Activated T-cell treated with anti-CD3 and anti-CD28 coated beads for 24 hours (primary cell): ENCODE results near the gene KLHL22.
"Not testable (repeated sequence)": the region's sequence is repeated elsewhere in the genome, so short reads cannot be mapped to it uniquely, and the experiment has no call there.

Experiments used
- DNase-seq: peaks from one replicate; pipeline ENCODE4 v3.0.0-alpha.2; 2020; ENCODE audit warnings: low read depth

The KLHL22 gene

DNA sequence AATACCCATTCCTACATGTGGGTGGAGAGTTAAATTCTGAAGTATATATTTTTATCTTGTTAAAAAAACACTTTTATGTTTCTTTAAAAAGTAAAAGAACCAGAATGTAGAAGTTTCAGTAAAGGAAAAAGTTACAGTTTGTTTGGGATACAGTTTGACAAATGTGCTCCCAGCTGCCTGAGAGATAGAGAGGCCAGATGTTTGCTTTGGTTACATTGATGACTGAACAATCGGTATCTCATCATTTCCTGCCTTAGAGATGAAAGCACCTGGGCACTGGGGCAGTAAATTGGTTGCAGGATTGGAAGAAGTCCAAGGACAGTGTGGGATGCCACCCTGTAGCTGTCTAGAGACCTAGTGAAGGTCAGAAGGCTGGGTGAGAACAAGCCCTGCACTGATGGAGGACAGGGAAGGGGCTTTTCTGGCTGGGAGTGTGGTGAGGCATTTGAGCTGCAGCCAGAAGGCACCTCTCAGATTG lies 28.4 kb upstream of the KLHL22 start:
- no peak for DNase-seq

DNA sequence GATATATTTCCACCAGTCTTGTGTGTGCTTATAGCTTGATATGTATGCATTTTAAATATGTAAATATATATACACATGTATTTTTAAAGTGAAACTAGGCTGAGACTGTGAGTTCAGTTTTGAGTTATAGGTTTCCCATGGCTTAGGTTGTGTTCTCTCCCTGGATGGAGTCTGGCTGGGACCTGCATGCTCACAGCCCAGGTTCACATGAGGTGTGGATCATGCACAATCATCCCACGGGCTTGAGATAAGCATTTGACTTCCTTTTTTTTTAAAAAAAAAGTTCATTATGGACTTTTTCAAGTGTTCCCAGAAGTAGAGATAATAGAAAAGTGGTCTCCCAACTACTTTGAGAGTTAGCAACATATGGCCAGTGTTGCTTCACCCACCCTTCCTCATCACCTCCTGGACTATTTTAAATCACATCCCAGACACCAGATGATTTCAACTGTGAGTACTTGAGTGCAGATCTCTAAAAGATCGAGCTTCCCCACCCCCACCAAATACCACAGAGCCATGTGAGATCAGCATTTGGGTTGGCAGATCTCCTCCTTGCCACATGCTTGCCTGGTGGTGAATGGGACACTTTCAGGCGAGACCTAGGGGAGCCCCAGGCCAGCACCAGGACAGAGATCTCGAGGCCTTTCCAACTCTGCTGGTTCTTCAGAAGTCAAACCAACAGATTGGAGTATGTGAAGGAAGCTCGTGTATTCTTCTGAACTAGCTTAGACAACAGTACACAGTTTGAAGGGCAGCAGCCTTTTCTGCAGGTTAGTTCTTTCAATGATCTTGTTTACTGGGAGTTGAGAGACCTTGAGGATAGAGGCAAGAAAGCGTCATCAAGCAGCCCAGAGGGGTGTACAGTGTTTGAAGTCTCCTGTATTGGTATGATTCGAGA lies 27.7 kb upstream of the KLHL22 start:
- DNase-seq, result no peak

DNA sequence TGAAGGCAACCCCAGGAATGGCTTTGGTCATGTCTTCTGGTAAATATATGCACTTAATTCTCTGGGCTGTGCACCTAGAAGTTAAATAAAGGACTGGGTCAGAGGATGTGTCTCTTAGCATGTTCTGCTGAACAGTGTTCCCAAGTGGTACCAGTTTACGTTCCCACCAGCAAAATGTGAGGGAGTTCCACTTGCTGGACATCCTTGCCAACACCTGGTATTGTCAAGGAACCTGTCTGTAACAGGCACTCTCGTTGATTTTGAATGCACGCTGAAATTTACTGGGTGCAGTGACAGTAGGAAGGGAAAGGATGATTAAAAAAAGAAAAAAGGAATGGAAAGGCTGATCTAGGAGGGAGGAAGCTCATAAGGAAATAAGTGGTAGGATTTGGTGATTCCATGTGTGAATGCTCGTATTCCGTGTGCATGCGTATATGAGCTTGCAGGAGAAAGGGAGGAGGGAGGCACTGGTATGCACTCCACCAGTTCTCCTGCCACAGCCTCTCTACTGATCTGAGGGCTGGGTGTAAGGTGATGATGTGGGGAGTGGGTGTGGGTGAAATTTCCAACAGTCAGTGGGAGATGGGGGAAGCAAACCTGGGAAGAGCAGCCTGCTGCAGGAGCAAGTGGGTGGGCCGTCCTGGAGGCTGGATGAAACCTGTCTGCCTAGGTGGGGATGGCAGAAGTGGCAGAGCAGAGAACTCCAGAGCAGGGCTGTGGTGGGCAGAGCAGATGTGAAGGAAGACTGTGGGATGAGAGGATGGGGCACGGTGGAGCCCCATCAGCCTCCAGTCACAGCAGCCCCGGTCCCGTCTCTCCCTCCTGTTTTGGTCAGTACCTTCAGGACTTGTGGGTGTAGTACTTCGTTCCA lies 26.8 kb upstream of the KLHL22 start:
- DNase-seq, result no peak

DNA sequence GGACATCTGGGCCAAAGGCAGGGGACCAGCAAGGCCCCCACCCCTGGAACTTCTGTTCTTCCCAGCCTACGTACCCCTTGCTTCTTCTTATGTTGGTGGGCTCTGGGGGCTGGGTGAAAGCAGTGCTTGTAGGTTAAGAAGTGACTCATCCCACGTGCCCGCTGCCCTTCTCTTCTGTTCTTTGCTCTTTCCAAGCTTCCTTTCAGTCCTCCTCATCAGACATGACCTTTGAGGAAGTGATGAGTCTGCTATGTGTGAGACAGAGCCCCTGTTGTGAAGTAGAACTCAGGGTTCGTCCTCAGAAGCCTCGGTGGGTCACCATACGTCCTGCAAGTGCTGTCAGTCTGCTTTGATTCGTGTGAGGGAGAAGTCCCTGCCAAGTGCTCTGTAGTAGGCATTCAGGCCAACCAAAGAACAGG lies 24.5 kb upstream of the KLHL22 start:
- DNase-seq, result no peak

DNA sequence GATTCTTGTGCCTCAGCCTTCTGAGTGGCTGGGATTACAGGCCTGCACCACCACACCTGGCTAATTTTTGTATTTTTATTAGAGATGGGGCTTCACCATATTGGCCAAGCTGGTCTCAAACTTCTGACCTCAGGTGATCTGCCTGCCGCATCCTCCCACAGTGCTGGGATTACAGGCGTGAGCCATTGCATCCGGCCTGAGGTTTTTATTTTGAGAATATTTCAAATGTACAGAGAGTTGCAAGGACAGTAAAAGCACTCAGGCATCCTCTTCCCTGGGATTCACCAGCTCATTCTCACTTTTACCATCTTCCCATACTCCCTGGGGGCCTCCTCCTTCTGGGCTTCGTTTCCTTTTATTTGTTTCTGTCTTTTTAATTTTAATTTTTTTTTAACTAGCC lies 24.0 kb upstream of the KLHL22 start:
- no peak for DNase-seq

DNA sequence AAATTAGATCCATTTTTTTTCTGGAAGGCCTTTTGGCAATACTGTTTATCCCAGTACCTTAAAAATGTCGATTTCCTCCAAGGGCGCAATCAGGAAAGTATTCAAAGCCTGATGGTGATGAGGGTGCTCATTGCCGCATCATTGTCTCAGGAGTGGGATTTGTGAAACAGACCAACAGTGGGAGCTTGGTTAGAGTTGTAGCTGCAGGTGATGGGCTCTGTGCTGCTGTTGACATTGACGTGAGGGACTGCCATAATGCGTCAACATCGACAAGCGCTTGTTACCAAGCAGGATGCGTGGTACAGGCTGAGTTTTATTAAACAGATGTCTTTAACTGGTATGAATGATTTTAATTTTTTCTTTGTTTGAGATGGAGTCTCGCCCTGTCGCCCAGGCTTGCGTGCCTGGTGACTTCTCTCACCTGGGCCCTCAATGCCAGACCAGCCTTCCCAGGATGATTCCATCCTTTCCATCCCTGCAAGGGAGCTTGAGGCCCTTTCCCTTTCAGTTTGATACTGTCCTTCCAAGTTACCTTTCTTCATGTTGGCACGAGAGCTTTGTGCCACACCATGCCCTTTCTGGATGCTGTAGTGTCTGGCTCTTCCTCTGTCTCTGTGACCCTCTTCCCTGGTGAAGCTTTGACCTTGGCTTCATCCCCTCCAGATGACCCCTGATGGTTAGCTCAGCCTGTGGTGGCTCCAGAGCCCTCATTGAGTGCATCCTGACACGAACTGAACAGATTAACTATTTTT lies 22.4 kb upstream of the KLHL22 start:
- DNase-seq, result no peak

DNA sequence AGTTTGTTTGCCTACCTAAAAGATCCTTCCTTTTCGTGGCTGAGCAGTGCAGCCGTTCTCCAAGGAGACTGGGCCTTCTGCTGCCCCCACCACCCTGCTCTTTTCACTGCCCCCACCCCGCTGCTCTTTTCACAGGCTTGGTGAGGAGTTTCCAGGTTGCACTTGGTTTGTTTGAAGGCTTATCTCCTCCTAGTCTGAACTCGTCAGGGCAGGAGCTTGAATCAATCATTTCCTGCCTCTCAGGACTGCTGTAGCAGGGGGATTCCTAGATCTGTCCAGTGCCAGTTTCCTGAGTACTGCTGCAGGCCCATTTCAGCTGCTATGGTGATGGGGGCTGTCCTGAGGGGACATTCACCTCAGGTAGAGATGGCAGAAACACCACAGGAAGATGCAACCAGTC lies 21.8 kb upstream of the KLHL22 start:
- DNase-seq, result no peak

DNA sequence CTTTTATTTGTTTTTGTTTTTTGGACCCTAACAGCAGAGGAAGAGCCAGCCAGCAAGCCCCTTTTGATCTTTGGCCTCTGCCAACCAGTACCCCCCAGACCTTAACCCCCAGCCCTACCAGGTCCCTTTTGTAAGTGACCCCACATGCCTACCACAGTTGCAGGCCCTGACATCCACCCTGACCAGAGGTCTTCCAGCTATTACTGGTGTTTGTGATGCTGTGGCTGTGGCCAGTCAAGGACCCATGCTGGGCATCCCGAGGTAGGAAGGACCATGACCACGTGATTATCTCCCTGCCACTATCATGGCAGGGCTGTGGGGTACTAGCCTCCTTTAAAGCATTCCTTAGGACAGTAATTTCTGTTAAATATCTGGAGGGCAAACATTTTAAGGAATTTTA lies 20.8 kb upstream of the KLHL22 start:
- no peak for DNase-seq

DNA sequence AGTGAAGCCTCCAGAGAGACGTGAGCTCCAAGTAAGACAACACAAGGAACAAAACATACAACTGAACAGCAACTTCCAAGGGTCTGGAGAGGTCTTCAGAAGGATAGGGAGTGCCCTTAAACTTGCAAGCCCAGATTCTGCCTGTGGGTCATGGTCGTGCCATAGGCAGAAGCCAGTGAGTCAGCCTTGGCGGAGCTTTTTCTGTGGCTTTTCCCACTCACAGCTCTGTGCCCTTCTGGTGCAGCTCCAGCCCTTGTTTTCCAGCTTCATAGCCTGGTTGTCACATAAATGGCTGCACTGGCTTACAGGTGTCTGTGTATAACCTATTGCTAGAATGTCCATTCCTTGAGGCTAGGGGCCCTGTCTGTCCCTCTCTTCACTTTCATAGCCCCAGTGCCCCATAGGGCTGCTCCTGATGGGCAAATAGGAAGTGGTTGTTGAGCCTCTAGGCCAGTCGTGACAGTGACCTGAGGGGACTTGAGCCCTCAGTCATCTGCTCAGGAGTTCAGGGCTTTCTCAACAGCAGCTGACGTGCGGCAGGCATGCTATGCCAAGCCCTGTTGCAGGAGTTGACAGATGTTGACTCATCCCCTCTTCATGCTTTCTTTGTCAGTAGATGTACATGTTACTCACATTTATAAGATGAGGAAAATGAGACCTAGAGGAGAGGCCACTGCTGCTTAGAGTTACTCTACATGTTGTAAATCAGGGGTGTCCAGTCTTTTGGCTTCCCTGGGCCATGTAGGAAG lies 19.2 kb upstream of the KLHL22 start:
- DNase-seq, result no peak

DNA sequence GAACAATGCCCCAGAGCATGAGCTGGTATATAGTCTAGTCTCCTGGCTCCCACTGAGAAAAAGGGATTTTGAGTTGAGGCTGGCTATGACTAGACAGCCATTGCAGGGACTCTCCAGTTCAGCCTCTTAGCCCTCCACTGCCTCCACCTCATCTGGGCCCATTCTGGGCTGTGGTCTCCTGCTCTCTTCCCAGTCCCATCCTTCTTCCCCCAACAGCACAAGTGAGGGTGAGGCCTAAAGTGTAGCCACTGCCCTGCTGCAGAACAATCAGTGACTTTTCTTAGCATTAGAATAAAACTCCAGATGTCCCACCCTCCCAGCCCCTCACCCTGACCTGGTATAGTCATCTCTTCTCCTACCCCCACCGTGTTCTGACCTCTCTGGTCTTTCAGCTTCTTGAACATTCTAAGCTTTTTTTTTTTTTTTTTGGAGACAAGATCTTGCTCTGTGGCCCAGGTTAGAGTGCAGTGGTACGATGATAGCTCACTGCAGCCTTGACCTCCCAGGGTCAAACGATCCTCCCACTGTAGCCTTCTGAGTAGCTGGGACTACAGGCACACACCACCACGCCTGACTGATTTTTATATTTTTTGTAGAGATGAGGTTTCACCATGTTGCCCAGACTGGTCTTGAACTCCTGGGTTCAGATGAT lies 16.1 kb upstream of the KLHL22 start:
- DNase-seq, result no peak

DNA sequence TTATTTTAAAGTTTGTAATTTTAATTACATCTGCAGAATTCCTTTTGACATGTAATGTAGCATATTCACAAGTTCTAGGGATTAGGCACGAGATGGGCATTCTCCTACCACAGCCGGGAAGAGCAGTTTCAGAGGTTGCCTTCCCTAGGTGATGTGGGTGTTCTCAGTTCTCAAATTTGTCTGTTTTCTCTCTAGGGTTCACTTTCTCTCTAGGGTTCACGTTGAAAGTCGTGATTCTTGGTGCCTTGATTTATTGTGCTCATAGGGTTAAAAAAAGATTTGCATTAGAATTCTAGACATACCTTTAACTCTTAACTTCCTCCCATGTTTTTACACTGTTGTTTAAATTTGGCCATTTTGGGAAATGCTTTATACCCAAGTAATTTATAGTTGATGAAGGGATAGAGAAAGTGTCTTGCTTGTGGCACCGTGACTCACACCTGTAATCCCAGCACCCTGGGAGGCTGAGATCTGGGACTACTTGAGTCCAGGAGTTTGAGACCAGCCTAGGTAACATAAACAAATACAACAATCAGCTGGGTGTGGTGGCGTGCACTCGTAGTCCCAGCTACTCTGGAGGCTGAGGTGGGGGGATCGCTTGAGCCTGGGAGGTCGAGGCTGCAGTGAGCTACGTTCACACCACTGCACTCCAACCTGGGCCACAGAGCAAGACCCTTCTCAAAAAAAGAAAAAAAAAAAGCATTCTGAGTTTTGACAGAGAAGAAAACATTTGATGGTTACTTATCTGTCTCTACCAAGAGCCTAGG lies 15.4 kb upstream of the KLHL22 start:
- DNase-seq, result no peak

DNA sequence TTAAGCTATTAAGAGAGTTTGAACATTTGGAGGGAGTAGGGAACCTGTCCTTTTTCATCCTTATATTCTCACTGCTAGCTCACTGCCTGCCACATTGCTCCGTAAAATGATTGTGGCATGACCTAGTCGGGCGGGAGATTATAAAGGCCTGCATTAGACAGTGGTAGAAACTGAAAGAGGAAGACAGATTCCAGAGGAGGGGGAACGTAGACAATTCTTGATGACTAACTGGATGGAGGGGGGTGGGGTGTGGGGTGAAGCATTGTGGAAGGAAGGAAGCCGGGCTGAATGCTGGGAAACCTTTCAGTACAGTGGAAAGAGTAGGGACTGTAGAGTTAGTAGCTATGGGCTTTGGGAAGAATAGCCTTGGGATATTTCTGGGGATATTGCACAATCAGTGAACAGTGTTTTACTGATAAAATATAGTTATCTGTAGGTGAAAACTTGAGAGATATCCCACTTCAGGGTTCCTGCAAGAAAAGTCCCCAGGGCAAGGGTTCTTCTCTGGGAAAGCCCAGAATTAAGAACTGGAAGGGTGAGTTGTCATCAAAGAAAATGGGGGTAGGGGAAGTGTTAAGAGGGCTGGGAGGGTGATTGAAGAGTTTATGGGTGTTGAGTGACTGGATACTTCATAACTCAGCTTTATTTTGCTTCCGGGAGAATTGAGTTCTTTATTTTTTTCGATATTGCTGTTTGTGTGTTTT lies 13.9 kb upstream of the KLHL22 start:
- peak; percentile 58 for DNase-seq

DNA sequence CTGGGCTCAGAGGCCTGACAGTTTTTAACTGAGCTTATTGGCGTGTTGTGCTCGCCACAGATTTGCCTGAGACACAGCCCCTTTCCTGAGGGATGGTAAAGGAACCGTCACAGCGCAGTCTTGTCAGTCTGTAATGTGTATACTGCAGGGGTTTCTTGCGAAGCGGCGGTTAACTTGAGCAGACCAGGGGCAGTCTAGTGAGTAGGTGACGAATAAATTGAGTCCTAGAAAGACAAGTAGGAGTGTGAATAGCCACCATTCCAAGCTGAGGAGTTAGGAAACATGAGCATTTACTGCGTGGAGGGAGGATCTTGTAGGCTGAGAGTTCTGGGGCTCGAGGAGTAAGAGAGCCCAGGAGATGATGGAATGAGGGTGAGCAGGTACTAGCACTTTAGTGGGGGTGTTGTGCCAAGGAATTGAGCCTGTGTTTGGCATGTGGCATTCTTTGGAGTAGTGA lies 13.2 kb upstream of the KLHL22 start:
- no peak for DNase-seq

DNA sequence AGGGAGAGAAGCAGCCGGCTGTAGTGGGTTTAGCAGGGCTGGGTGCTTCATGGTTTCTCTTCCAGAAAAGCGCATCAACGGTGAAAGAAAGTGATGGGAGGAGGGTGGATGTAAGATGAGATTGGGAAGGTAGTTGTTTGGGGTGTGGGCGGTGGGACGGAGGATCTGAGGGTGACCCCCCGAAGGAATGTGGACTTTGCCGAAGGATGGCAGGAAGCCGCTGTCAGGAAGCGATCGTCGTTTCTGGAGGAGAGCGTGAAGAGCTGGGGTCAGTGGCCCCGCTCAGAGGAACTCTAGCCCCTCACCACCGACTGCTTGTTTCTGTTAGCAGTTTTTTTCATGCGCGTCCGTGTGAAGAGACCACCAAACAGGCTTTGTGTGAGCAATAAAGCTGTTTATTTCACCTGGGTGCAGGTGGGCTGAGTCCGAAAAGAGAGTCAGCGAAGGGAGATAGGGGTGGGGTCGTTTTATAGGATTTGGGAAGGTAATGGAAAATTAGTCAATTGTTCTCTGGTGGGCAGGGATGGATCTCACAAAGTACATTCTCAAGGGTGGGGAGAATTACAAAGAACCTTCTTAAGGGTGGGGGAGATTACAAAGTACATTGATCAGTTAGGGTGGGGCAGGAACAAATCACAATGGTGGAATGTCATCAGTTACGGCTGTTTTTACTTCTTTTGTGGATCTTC lies 12.6 kb upstream of the KLHL22 start:
- DNase-seq, result not testable (repeated sequence)

DNA sequence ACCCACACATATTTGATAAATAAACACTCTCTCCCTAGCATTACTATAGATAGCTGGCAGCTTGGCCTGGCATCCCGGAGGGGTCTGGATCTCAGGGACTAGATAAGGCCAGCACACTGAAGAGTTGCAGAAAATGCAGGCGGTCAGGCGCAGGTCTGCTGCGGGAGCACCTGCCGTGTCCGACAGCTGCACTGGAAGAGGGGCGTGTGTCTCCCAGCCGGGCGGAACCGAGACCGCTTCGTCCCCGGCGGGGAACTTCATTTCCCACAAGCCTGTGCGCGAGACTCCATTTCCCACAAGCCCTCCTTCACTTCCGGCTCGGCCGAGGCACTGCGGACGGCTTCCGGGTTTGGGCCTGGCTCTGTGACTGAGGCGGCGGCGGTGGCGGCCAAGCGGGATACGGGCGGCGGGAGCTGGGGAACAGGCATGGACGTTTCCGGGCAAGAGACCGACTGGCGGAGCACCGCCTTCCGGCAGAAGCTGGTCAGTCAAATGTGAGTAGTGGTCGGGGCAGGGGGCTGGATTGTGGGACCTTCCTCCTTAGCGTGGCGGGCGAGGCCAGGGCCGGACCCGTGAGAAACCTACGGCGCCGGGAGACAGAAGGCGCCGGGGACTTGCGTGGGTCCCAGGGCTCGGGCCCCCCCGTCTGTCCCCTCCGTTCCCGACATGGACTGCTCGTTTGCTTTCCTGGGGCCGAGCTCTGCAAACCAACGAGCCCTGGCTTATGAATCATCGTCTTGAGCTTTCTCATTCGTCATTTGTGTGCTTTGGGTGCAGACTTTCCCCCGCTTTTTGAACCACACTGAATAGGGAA lies 11.9 kb upstream of the KLHL22 start, which contains the start of gene MED15:
TSS of gene MED15 (plus strand) at position 358 of the 814 bp plus-strand sequence. CDS start at position 427, 69 bp downstream.
- peak; percentile 84 for DNase-seq

DNA sequence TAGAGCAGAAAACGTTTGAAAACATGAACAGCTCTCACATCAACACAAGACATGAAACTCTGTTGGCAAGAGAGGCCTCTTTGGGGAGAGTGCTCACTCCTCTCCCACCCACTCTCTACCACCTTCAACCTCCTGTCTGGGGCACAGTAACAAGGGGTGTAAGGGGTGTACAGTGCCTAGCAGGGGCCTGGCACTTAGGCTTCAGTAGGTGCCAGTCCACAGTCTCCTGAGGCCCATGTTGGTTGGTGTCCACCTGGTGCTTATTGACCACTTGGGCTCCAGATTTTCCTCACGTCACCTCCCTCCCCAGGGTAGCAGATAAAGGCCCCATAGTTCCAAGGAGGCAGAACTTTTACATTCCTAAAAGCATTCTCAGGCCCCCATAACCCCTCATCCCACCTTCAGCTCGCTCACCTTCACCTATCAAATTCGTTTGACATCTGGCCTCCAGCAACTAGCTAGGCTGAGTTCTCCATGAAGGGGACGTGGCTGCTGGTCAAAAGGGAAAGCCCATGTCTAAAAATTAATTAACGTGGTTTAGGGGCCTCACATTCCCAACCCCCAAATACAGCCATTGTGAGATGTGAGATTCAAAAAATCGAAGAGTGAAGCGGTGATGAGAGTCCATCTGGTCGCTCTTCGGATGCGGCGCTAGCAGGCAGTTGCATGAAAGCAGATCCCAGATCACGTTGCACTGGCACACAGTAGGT lies 11.1 kb upstream of the KLHL22 start:
- no peak for DNase-seq

DNA sequence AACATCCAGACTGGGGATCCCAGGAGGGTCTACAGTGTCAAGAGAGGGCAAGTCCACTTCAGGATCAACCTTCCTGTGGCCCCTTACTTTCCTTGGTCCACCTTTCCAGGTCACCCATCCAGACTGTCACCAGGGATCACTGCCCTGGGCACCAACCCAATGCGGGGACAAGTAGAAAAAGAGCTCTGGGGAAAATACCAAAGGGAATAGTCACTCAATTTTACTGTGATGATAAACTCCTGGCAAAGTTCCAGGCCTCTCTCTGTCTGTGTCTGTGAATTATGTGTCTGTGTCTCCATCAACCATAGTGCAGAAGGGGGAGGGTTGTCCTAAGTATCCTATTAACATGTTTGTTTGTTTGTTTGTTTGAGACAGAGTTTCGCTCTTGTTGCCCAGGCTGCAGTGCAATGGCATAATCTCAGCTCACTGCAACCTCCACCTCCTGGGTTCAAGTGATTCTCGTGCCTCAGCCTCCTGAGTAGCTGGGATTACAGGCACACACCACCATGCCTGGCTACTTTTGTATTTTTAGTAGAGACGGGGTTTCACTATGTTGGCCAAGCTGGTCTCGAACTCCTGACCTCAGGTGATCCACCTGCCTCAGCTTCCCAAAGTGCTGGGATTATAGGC lies 8.8 kb upstream of the KLHL22 start:
- not testable (repeated sequence) for DNase-seq
